ENCODE measurements around the gene ZNF682. TPM values are rescaled to one million over a fixed set of nuclear protein-coding genes. Genes with fewer than 3 reads are reported as not detected.

ZNF682 gene
- total and polyA plus RNA-seq, 2 donors (not counting 1 experiment from before 2014, with no cell fraction given) = 2.0 to 11.3 TPM

GRCh38 chr19:20044663-20045062 is 5.4 kb upstream of the ZNF682 start:
- Histone ChIP-seq H3K36me3 (replicated peaks in 1 of 2; ENCODE audit: control extremely low read depth in 1 of 2, control insufficient read depth in 1 of 2, extremely low read depth in 1 of 2, insufficient read depth in 2 of 2, low read length in 1 of 2) (no peaks in the 10 kb centered on the region), H4K20me1 (ENCODE audit: control insufficient read depth, insufficient read depth, low read length, poor library complexity, severe bottlenecking) (no peaks in the 10 kb centered on the region), H3K27ac (ENCODE audit: low read length in 2 of 2) (no peak overlapping the region), H3K9me3 (ENCODE audit: control extremely low read depth in 1 of 3, control insufficient read depth in 2 of 3, insufficient read depth in 1 of 3, low read length in 2 of 3) (peaks cover 0 to 6% (median 3%) of the 10 kb centered on the region in 3 donors), H3K79me2 (ENCODE audit: control insufficient read depth, insufficient read depth, low read length) (no peaks in the 10 kb centered on the region), H2AFZ (ENCODE audit: insufficient read depth, low read depth, low read length, poor library complexity, severe bottlenecking) (no peak overlapping the region), H3K9ac (ENCODE audit: low read length) (no peak overlapping the region), H3K4me3 (ENCODE audit: control extremely low read depth in 1 of 5, extremely low read depth in 1 of 5, insufficient read depth in 1 of 5, low read depth in 2 of 5, low read length in 4 of 5) (no peak overlapping the region), H3K27me3 (replicated peaks in 1 of 4; ENCODE audit: control extremely low read depth in 1 of 4, control insufficient read depth in 3 of 4, insufficient read depth in 4 of 4, low read length in 3 of 4) (peaks cover 0 to 5% (median 0%) of the 10 kb centered on the region in 4 experiments), H3K4me1 (ENCODE audit: control insufficient read depth in 2 of 2, insufficient read depth in 2 of 2, low read length in 2 of 2) (peaks cover 0 to 2% of the 10 kb centered on the region in 2 donors), H3K4me2 (replicated peaks; ENCODE audit: low read depth, low read length, poor library complexity, severe bottlenecking) (no peak overlapping the region)
- Mint-ChIP-seq H3K27ac (no peak overlapping the region), H3K4me1 (no peaks in the 10 kb centered on the region), H3K9me3 (ENCODE audit: insufficient read depth) (no peaks in the 10 kb centered on the region), H3K27me3 (no peaks in the 10 kb centered on the region), H3K4me3 (no peak overlapping the region)
- intact Hi-C loops (cut with micrococcal nuclease) = loop anchor here (10.0 kb wide), 1 partner anchor 120 kb away; the partner anchor contains the start of gene ZNF486
- ATAC-seq (ENCODE audit: low read depth) (no peak), DNase-seq (no peak)
- ChIA-PET CTCF (no interaction called here), POLR2A (no interaction called here)
- 100% methylated on average over 2 of the region's 3 CpGs for WGBS (ENCODE audit: insufficient coverage)
- TF ChIP-seq EZH2 (IDR thresholded peaks at IDR 0.05; ENCODE audit: borderline replicate concordance, insufficient read depth, low read depth, low read length, poor library complexity, severe bottlenecking) (no peak), CTCF (IDR thresholded peaks at IDR 0.05) (no peak)

DNA sequence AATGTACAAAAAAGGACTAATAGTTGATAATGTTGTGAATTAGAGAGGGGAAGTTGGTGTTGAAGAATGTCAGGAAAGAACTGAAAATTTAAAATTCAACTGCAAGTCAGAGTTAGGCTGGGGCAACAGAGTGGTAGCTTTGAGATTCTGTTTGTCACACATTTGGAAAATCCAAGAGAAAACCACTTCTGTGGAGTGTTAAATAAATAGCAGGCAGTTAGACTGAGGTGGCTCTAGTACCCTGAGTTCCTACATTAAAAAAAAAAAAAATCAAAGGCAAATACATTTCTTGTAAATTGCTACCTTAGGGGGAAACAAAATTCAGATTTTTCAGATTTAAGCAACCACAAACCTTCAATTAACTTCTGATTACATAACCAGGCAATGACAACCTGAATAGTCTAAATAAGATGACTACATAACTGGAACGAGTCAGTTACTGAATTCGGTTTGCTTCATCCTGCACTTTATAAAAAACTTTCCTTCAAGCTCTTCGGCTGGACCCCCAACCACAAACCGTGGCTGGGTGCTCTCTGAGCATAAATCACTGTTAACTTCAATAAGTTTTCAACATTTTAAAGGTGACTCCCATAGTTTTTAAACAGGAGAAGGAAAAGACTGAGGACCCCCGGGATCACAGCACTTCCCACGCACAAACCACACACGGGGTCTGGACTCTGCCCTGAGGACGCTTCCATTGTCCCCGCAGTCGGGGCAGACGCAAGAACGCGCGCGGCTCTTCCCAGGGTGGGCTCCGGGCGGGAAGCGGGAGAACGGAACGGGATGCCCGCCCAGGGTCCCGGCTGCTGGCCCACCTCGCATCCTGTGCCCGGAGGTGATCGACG is 725 bp downstream of the ZNF682 start:
- Histone ChIP-seq H3K9me3 (ENCODE audit: control extremely low read depth in 1 of 3, control insufficient read depth in 2 of 3, insufficient read depth in 1 of 3, low read length in 2 of 3) (peaks cover 0 to 6% (median 0%) of the 10 kb centered on the region in 3 donors), H2AFZ (ENCODE audit: insufficient read depth, low read depth, low read length, poor library complexity, severe bottlenecking) (peak overlapping the region; percentile 96), H3K79me2 (ENCODE audit: control insufficient read depth, insufficient read depth, low read length) (peaks cover 9% of the 10 kb centered on the region), H3K27me3 (replicated peaks in 1 of 4; ENCODE audit: control extremely low read depth in 1 of 4, control insufficient read depth in 3 of 4, insufficient read depth in 4 of 4, low read length in 3 of 4) (no peaks in the 10 kb centered on the region), H4K20me1 (ENCODE audit: control insufficient read depth, insufficient read depth, low read length, poor library complexity, severe bottlenecking) (no peaks in the 10 kb centered on the region), H3K4me3 (ENCODE audit: control extremely low read depth in 1 of 5, extremely low read depth in 1 of 5, insufficient read depth in 1 of 5, low read depth in 2 of 5, low read length in 4 of 5) (peak overlapping the region; percentile 30 to 91 (median 83)), H3K27ac (ENCODE audit: low read length in 2 of 2) (peak overlapping the region; percentile 70 to 72), H3K36me3 (replicated peaks in 1 of 2; ENCODE audit: control extremely low read depth in 1 of 2, control insufficient read depth in 1 of 2, extremely low read depth in 1 of 2, insufficient read depth in 2 of 2, low read length in 1 of 2) (peaks cover 0 to 5% of the 10 kb centered on the region in 2 experiments), H3K9ac (ENCODE audit: low read length) (peak overlapping the region; percentile 87), H3K4me2 (replicated peaks; ENCODE audit: low read depth, low read length, poor library complexity, severe bottlenecking) (peak overlapping the region; percentile 83), H3K4me1 (ENCODE audit: control insufficient read depth in 2 of 2, insufficient read depth in 2 of 2, low read length in 2 of 2) (peaks cover 0 to 9% of the 10 kb centered on the region in 2 donors)
- POLR2A ChIA-PET = interaction anchor here (0.6 to 1.6 kb wide), 4 partner anchors 14 to 1322 kb away, joined by 3 to 15 read pairs (median 6); partner anchors contain the start of gene ZNF486
- ATAC-seq (ENCODE audit: low read depth) (no peak), DNase-seq (no peak)
- WGBS (ENCODE audit: insufficient coverage) = 0% methylated on average over 25 of the region's 26 CpGs
- Mint-ChIP-seq H3K27ac (peak overlapping the region; percentile 97), H3K4me1 (peaks cover 15% of the 10 kb centered on the region), H3K27me3 (no peaks in the 10 kb centered on the region), H3K9me3 (ENCODE audit: insufficient read depth) (no peaks in the 10 kb centered on the region), H3K4me3 (peak overlapping the region; percentile 99)
- intact Hi-C loops (cut with micrococcal nuclease) = loop anchor here (1.0 to 10.0 kb wide), 6 partner anchors 14 to 1289 kb away; partner anchors contain the start of genes ZNF253, ZNF708 and ZNF90
- no peak for TF ChIP-seq CTCF (IDR thresholded peaks at IDR 0.05)
- TF ChIP-seq EZH2 (IDR thresholded peaks at IDR 0.05; ENCODE audit: borderline replicate concordance, insufficient read depth, low read depth, low read length, poor library complexity, severe bottlenecking) = no peak
- CTCF ChIA-PET = interaction anchor here (0.9 to 1.3 kb wide), 5 partner anchors 14 to 386 kb away, joined by 3 to 5 read pairs (median 3); partner anchors contain the start of gene ZNF253
